Raji (cell line): Measurements from ENCODE around the gene CDC42EP3.

Experiments
- POLR2A ChIP-seq: IDR thresholded peaks from 2 replicates; pipeline ENCODE4 v1.6.1; 2011; ENCODE audit warnings: low read depth, low read length, control low read depth; ENCODE audit not compliant: insufficient read depth

The CDC42EP3 gene

DNA sequence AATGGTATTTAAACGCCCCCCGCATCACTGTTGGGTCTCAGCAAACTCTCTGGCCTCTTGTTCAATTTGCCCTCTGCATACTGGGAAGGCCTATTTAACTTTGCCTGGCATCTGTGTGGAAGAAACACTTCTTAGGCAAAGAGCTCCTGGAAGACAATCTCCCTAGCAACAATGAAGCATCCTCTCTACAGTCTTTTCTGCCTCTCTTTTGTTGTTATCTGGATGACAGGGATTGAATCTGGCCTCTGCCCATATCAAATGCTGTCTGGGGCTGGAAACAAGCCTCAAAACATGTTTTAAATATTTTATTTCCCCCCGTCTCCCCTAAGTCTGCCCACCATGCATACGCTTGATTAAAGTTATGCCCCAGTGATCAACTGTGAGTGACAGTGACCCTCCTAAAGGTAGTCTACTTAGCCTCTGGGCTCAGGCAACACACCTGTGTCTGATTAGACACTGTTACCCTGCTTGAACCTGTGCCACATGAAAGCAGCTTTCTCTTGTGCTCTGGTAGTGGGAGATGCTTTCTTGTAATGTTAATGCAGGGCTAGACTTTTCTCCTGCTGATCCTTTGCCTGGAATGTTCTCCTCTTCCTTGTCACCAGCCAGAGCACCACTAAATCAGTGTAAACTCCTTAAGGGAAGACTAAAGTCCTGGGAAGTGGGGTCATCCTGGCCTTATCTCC is 34.9 kb downstream of the CDC42EP3 start:
- TF ChIP-seq POLR2A, result no peak

DNA sequence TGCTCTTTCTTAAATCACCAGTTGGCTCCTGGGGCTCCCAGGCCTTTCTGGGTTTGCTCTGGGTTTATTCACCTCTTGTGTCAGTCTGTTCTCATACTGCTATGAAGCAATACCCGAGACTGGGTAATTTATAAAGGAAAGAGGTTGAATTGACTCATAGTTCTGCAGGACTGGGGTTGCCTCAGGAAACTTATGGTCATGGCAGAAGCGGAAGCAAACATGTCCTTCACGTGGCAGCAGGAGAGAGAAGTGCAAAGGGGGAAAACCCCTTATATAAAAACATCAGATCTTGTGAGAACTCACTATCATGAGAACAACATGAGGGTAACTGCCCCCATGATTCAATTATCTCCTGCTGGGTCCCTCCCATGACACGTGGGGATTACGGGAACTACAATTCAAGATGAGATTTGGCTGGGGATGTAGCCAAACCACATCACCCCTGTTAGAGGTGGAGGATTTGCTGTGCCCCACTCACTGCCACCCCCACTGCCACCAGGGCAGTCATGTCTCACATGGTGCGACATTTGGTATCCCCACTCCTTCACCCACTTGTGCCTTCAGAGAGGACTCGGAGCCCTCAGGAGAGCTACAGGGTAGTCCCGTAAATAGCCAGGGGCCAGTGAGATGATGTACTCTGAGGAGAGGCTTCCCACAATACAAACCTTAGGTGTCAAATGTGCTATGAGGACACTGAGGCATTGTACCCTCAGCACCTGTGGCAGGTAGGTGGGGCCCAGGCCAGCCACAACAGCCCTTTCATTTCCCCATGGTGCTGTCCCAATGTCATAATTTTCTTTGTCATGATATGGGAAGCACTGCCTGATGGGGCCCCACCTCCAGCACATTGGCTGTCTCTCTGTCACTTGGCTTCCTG is 35.7 kb downstream of the CDC42EP3 start:
- no peak for TF ChIP-seq POLR2A

DNA sequence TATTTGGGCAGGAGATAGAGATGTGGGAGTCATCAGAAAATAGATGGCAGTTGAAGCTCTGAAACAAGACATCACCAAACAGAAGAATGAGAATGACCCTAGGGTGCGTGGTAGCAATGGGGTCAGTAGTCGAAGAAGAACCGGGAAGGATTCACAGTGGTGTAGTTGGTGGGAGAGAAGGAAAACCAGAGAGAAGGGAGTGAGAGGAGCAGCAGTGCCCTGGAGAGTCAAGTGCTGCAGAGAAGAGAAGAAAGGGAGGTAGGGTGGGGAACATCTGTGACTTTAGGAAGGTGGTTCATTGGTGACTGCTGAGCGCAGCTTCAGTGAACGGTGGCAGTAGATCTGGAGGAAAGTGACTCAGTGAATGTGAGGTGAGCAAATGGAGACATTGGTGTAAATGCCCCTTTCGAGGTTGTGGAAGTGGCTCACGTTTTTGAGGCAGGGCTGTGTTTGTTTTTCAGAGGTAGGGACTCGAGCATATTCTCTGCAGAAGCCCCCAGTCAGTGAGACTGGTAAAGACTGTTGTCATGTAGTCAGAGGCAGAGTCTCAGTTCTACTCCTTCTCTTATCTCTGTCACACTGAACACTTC is 36.4 kb downstream of the CDC42EP3 start:
- no peak for TF ChIP-seq POLR2A

DNA sequence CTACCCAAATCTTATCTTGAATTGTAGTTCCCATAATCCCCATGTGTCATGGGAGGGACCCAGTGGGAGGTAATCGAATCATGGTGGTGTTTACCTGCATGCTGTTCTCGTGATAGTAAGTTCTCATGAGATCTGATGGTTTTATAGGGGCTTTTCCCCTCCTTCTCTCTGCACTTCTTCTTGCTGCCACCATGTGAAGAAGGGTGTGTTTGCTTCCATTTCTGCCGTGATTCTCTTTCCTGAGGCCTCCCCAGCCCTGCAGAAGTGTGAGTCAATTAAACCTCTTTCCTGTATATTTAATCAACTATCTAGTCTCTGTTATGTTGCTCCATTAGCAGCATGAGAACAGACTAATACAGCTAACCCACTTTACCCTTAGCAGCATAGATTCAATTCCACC is 37.6 kb downstream of the CDC42EP3 start:
- TF ChIP-seq POLR2A, result no peak

DNA sequence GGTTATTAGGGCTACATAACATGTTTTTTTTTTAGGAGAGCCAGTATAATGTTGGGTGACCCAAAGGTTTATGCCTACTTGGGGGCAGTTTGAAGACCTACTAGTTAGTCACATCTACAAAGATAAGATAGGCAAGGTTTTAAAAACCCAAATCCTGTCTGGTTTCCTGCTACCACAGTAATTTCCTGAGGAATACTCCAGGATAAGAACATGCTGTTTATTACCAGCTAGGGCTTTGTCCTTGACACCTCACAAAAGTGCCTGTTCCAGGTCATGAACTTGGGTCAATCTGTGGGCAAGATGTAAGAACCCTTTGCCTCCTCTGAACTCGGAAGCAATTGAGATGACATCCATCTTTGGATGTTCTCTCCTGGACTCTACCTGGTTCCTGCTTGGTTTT is 38.2 kb downstream of the CDC42EP3 start:
- no peak for TF ChIP-seq POLR2A

DNA sequence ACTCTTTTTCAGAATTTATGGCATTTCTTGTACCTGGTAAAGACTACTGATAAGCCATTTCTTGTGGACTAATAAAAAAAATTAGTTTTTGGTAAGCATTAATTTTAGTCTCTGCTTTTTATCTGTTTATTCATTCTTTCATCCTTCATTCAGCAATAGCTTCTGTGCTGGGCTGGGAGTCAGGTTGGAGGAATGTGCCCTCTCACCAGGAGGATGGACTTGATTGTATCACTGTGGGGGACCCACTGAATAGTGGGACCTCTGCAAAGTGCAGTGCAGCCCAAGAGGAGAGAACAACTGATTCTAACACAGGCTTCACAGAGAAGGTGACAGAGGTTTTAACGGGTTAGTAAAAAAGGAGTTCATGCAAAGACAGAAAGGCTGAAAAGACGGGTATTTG is 39.1 kb downstream of the CDC42EP3 start:
- no peak for TF ChIP-seq POLR2A

DNA sequence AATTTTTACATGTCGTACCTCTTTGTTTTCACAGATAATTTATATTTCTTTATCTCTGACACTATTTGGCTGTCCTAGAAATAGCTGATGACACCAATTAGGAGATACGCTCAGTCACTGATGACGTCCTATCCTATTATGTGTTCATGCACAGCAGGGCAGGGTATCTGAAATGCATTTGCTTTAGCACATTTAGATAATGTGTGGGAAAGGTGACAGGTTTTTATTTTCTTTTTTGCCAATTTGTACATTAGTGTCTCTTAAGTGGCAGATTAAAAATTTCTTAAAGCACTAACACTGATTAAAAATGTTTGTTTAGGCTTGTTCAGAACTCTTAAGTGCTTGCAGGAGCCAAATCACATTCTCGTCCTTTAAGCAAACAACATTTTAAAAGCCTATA is 39.7 kb downstream of the CDC42EP3 start:
- TF ChIP-seq POLR2A, result no peak

DNA sequence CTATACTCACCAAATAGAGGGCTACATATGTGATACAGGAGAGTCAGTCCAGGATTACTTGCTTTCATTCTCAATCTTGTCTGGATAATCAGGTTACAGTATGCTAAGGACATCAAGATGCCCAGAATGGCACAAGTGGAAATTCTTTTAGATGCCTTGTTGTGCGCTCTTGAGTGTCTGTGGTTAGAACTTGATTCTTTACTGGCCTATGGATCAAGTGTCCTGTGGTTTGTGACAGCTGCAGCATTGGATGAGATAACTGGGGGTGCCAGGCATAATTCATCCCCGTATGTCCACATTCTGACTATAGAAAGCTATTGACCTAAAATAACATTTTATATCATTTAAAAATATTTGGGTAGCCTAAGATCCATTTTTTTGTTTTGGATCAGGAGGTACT is 40.1 kb downstream of the CDC42EP3 start:
- TF ChIP-seq POLR2A, result no peak

DNA sequence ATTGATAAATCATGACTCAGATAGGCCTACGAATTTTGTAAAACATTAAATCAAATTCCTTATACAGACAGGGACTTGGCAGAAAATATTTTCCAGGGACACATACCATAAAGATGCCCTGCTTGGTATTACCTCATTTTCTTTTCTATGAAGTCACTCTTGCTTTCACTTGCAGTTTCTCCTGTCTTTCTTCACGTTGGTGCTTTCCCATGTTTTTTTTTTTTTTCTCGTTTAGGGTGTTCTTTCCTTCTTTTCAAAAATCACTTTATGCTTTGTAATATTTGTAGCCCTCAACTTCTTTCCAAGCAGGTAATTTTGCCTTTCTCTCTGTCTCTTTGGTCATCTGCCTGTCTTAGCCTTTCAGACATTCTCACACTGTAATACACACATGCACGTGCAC is 40.7 kb downstream of the CDC42EP3 start:
- no peak for TF ChIP-seq POLR2A

DNA sequence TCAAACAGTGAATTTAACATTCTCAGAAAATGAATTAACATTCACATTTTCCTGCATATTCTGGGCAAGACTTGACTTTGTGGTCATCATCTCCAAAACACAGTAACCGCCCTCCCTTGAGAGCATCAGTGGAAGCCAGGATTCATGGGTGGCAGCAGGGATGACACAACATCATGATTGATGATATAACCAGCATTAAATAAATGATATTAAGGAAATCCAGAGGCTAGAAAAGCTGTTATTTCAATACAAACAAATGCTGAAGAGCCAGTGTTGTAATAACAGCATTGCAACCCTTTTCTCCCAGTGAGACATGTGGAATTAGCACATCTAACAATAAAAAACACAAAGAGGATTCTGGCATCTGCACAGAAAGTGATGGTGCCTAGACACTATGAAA is 41.1 kb downstream of the CDC42EP3 start:
- no peak for TF ChIP-seq POLR2A

DNA sequence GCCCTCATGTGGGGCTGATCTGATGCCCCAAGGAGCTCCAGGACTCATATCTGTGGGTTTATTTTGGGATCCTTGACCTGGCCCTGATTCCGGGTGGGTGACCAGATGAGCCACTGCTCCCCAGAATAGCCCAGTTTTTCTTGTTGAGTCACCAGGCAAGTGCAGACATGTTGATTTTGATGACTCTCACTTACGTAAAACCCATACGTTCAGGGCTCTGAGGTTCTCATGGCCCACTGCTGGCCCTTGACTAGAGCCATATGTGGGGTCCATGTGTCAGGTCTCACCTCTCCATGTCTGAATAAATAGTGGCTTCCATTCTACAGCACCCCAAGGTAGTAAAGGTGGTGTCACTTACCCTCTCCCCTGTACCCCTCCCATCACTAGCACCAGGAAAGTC is 41.9 kb downstream of the CDC42EP3 start:
- TF ChIP-seq POLR2A, result no peak

DNA sequence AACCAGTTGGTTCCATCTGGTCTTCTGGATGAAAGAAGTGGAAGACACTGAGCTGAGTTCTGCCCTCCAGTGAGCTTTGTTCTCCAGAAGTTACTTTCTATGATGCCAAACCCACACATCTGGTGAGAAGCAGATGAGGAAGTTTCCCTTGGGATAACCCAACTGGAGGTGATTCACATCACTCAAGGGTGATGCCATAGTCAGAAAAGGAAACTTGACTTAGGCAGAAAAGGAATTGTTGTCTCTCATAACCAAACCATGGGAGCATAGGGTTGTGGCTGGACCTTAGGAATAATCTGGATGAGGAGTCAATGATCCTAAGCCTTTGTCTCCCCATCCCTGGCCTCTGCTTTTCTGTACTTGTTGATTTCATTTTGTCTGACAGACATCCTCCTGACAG is 43.7 kb downstream of the CDC42EP3 start:
- no peak for TF ChIP-seq POLR2A

DNA sequence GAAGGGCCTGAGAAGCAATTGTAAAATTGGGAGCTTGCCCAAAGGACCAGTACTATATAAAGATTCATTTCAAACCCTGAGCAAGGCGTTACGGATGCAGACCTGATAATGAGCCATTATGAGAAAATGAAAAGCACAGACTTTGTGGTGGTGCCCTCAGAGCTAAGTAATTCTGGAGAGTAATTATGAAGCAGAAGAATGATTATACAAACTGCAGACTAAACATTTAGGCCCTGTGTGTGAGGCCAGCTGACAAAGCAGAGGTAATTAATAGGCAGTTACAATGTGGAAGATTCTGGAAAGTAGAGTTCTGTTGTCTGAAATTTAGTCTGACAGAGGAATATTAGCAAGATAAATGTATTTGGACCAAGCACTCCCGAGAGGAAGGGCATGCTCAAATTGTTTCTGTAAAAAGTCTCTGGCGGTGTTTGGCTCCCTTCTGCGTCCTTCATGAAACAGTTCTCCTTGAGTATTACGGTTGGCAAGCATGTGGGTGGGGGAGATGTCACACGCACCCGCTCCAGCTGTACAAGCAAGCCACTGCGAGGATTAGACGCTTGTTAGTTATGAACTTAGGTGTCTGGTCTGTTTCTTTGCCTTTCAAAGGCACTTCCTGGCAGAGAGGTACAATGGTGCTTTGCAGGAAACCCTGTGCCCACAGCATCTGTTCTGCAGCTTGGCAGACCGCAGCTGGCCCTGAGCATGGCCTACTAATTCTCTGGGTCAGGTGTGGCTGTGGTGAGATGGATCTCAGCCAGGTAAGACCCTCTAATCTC is 45.5 kb downstream of the CDC42EP3 start:
- no peak for TF ChIP-seq POLR2A

DNA sequence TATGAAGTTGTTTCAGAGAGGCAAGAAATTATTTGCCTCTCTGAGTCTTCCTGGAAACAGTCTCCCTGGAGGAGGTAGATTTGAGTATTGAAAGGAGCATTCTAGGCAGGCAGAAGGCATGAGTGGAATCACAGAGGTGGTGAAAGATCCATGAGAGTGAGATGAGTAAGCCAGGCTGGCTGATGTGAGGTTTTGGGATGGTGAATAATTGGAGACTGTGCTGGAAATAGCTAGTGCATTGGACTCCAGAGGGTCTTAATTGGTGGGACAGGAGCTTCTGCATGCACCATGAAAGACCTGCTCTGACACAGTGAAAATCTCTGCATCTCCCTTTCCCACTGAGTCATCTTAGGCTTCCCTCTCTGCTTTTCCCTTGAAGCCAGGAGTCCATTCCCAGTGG is 46.3 kb downstream of the CDC42EP3 start:
- TF ChIP-seq POLR2A, result no peak
